Fibroblast of pulmonary artery (primary cell): Measurements from ENCODE around the gene HENMT1.
"Not testable (repeated sequence)": the region's sequence is repeated elsewhere in the genome, so short reads cannot be mapped to it uniquely, and the experiment has no call there.

Experiments used
- DNase-seq: peaks from one replicate; pipeline ENCODE4 v3.0.0-alpha.2; 2010; ENCODE audit warnings: low read depth
- H3K4me3 ChIP-seq: replicated peaks from 2 replicates; pipeline ENCODE4 v1.5.1; 2011; ENCODE audit warnings: low read depth, mild to moderate bottlenecking, control low read depth, low read length, moderate library complexity
- CTCF ChIP-seq: IDR thresholded peaks from 2 replicates; pipeline ENCODE4 v1.5.1; 2011; ENCODE audit warnings: mild to moderate bottlenecking, control low read depth, low read length, inconsistent platforms; ENCODE audit errors: missing control alignments

Gene HENMT1

GRCh38 chr1:108686614-108687313, 25.9 kb upstream of the HENMT1 start:
- DNase-seq, result peak; percentile 29
- no peak for TF ChIP-seq CTCF
- H3K4me3 ChIP-seq, result no peak overlapping the region

- no peak for DNase-seq
- no peak for TF ChIP-seq CTCF
- H3K4me3 ChIP-seq, result no peak overlapping the region
Measured at GRCh38 chr1:108685529-108685928, 24.6 kb upstream of the HENMT1 start.

GRCh38 chr1:108681701-108682100, 20.8 kb upstream of the HENMT1 start:
- not testable (repeated sequence) for H3K4me3 ChIP-seq, DNase-seq

- no peak for DNase-seq
- H3K4me3 ChIP-seq, result no peak overlapping the region
- no peak for TF ChIP-seq CTCF
Measured at GRCh38 chr1:108679586-108680213, 18.8 kb upstream of the HENMT1 start.

- DNase-seq, result no peak
- no peak overlapping the region for H3K4me3 ChIP-seq
- TF ChIP-seq CTCF, result no peak
Measured at GRCh38 chr1:108678706-108679105, 17.8 kb upstream of the HENMT1 start.

GRCh38 chr1:108671143-108671542, 10.2 kb upstream of the HENMT1 start:
- no peak for TF ChIP-seq CTCF
- no peak overlapping the region for H3K4me3 ChIP-seq
- DNase-seq, result no peak

GRCh38 chr1:108670131-108670773, 9.4 kb upstream of the HENMT1 start:
- no peak overlapping the region for H3K4me3 ChIP-seq
- TF ChIP-seq CTCF, result no peak
- DNase-seq, result no peak
